Neural cell (in vitro differentiated cells): ENCODE data around the gene NPEPL1.

ENCODE experiments used
- CTCF ChIP-seq: fragments of 450-650 bp; IDR thresholded peaks from 2 replicates; pipeline ENCODE4 v1.5.1; 2014; ENCODE audit warnings: antibody characterized with exemption, mild to moderate bottlenecking, moderate library complexity; ENCODE audit not compliant: poor library complexity, severe bottlenecking
- EP300 ChIP-seq: fragments of 450-650 bp; conservative IDR thresholded peaks from 2 replicates; pipeline ENCODE4 v1.6.1; 2014; ENCODE audit warnings: antibody characterized with exemption, mild to moderate bottlenecking, moderate library complexity; ENCODE audit not compliant: poor library complexity, severe bottlenecking
- EZH2 ChIP-seq: fragments of 200-600, 300-800 bp; shearing (Covaris generic), sonication (generic); IDR thresholded peaks from 2 replicates; pipeline ENCODE4 v1.6.1; 2014; ENCODE audit warnings: antibody characterized with exemption, low read length, borderline replicate concordance, mild to moderate bottlenecking; ENCODE audit not compliant: insufficient read depth, poor library complexity, severe bottlenecking
- POLR2AphosphoS5 ChIP-seq: IDR thresholded peaks from 2 replicates; pipeline ENCODE4 v1.6.1; 2012
- RAD21 ChIP-seq: fragments of 450-650 bp; conservative IDR thresholded peaks from 2 replicates; pipeline ENCODE4 v1.6.1; 2014; ENCODE audit warnings: antibody characterized with exemption, mild to moderate bottlenecking, moderate library complexity
- REST ChIP-seq: IDR thresholded peaks from 2 replicates; pipeline ENCODE4 v1.6.1; 2012; ENCODE audit warnings: borderline replicate concordance

GRCh38 chr20:58656831-58657230, 35.8 kb upstream of the NPEPL1 start:
- no peak for TF ChIP-seq CTCF
- no peak for TF ChIP-seq EP300
- TF ChIP-seq REST, result no peak
- TF ChIP-seq POLR2AphosphoS5, result no peak
- no peak for TF ChIP-seq EZH2
- no peak for TF ChIP-seq RAD21
